HEK293 (cell line): ENCODE measurements around the gene SPP2.

Source experiments
- CTCF ChIA-PET: fragments of 350-600 bp; formaldehyde crosslinking; extraction: SDS; loops from one replicate; lab custom pipeline; 2021; ENCODE audit warnings: antibody characterized with exemption; lab: Yijun Ruan, JAX
- POLR2A ChIA-PET: fragments of 300-600 bp; formaldehyde crosslinking; extraction: SDS; loops from one replicate; lab custom pipeline; 2020; ENCODE audit warnings: antibody characterized with exemption, inconsistent platforms; lab: Yijun Ruan, JAX
- H3K27ac ChIP-seq: fragments of 200-500 bp; sonication (Bioruptor generic); 2 replicates; pipeline ENCODE4 v1.5.1; 2014; ENCODE audit warnings: low read depth, low read length, control low read depth, inconsistent platforms; ENCODE audit errors: extremely low read depth
- H3K36me3 ChIP-seq, 2 experiments: fragments of 200-500 bp in 1 of 2; sonication (Bioruptor generic) in 1 of 2; 1 replicate in 1 of 2; 2 replicates in 1 of 2; pipeline ENCODE4 v1.5.1; 2014 to 2017; ENCODE audit warnings: inconsistent platforms in 2 of 2, low read length in 2 of 2; ENCODE audit not compliant: control insufficient read depth in 2 of 2, insufficient read depth in 1 of 2
- H3K4me1 ChIP-seq: fragments of 200-500 bp; sonication (Bioruptor generic); 2 replicates; pipeline ENCODE4 v1.5.1; 2014; ENCODE audit warnings: mild to moderate bottlenecking, low read length, inconsistent platforms; ENCODE audit not compliant: control insufficient read depth, insufficient read depth
- H3K4me3 ChIP-seq: 2 replicates; pipeline ENCODE4 v1.5.1; 2011; ENCODE audit warnings: low read depth, mild to moderate bottlenecking, control low read depth, low read length, moderate library complexity
- H3K9me3 ChIP-seq: fragments of 200-500 bp; sonication (Bioruptor generic); 2 replicates; pipeline ENCODE4 v1.5.1; 2014; ENCODE audit warnings: low read depth, low read length, inconsistent platforms; ENCODE audit not compliant: control insufficient read depth, insufficient read depth
- GLI4 ChIP-seq: fragments of 450-650 bp; formaldehyde crosslinking; IDR thresholded peaks from 2 replicates; pipeline ENCODE4 v1.5.1; 2016; ENCODE audit warnings: missing biosample characterization, missing genetic modification characterization
- KLF8 ChIP-seq: fragments of 450-650 bp; formaldehyde crosslinking; IDR thresholded peaks from 2 replicates; pipeline ENCODE4 v1.5.1; 2016; ENCODE audit warnings: missing biosample characterization, missing genetic modification characterization
- RBAK ChIP-seq: fragments of 450-650 bp; formaldehyde crosslinking; IDR thresholded peaks from 2 replicates; pipeline ENCODE4 v1.5.1; 2016; ENCODE audit warnings: missing biosample characterization, missing genetic modification characterization
- REPIN1 ChIP-seq: fragments of 450-650 bp; formaldehyde crosslinking; IDR thresholded peaks from 2 replicates; pipeline ENCODE4 v1.5.1; 2017; ENCODE audit warnings: missing biosample characterization, missing genetic modification characterization, low read depth
- SP7 ChIP-seq: fragments of 450-650 bp; formaldehyde crosslinking; IDR thresholded peaks from 2 replicates; pipeline ENCODE4 v1.5.1; 2016; ENCODE audit warnings: missing biosample characterization, missing genetic modification characterization
- ZBTB17 ChIP-seq: fragments of 450-650 bp; formaldehyde crosslinking; IDR thresholded peaks from 2 replicates; pipeline ENCODE4 v1.5.1; 2016; ENCODE audit warnings: missing biosample characterization, missing genetic modification characterization
- ZBTB20 ChIP-seq: fragments of 450-650 bp; formaldehyde crosslinking; IDR thresholded peaks from 2 replicates; pipeline ENCODE4 v1.5.1; 2016; ENCODE audit warnings: missing biosample characterization, missing genetic modification characterization
- ZBTB21 ChIP-seq: fragments of 450-650 bp; formaldehyde crosslinking; IDR thresholded peaks from 2 replicates; pipeline ENCODE4 v1.5.1; 2017; ENCODE audit warnings: missing biosample characterization, missing genetic modification characterization
- ZBTB7A ChIP-seq: fragments of 450-650 bp; formaldehyde crosslinking; IDR thresholded peaks from 2 replicates; pipeline ENCODE4 v1.5.1; 2016; ENCODE audit warnings: low read depth, missing biosample characterization, missing genetic modification characterization
- ZIC2 ChIP-seq: fragments of 450-650 bp; formaldehyde crosslinking; IDR thresholded peaks from 2 replicates; pipeline ENCODE4 v1.5.1; 2016; ENCODE audit warnings: missing biosample characterization, missing genetic modification characterization
- ZNF138 ChIP-seq: fragments of 450-650 bp; formaldehyde crosslinking; IDR thresholded peaks from 2 replicates; pipeline ENCODE4 v1.5.1; 2016; ENCODE audit warnings: missing biosample characterization, missing genetic modification characterization, borderline replicate concordance
- ZNF140 ChIP-seq: fragments of 450-650 bp; formaldehyde crosslinking; IDR thresholded peaks from 2 replicates; pipeline ENCODE4 v1.5.1; 2016; ENCODE audit warnings: missing biosample characterization, missing genetic modification characterization
- ZNF248 ChIP-seq: fragments of 450-650 bp; formaldehyde crosslinking; IDR thresholded peaks from 2 replicates; pipeline ENCODE4 v1.5.1; 2017; ENCODE audit warnings: missing biosample characterization, missing genetic modification characterization
- ZNF274 ChIP-seq, 2 experiments: fragments of 200-500 bp in 1 of 2; fragments of 450-650 bp in 1 of 2; sonication (Bioruptor generic) in 1 of 2; formaldehyde crosslinking in 1 of 2; IDR thresholded peaks; 2 replicates each; pipeline versions ENCODE4 v1.5.1 to v1.6.1; 2014 to 2016; ENCODE audit warnings: borderline replicate concordance in 1 of 2, inconsistent platforms in 1 of 2, low read length in 1 of 2, missing biosample characterization in 1 of 2, missing genetic modification characterization in 1 of 2
- ZNF324 ChIP-seq: fragments of 450-650 bp; formaldehyde crosslinking; IDR thresholded peaks from 2 replicates; pipeline ENCODE4 v1.5.1; 2016; ENCODE audit warnings: missing biosample characterization, missing genetic modification characterization
- ZNF335 ChIP-seq: fragments of 450-650 bp; formaldehyde crosslinking; conservative IDR thresholded peaks from 2 replicates; pipeline ENCODE4 v1.5.1; 2016; ENCODE audit warnings: missing biosample characterization, missing genetic modification characterization
- ZNF473 ChIP-seq: fragments of 450-650 bp; formaldehyde crosslinking; IDR thresholded peaks from 2 replicates; pipeline ENCODE4 v1.5.1; 2017; ENCODE audit warnings: missing biosample characterization, missing genetic modification characterization
- ZNF48 ChIP-seq: fragments of 450-650 bp; formaldehyde crosslinking; IDR thresholded peaks from 2 replicates; pipeline ENCODE4 v1.5.1; 2016; ENCODE audit warnings: missing biosample characterization, missing genetic modification characterization
- ZNF514 ChIP-seq: fragments of 450-650 bp; formaldehyde crosslinking; IDR thresholded peaks from 2 replicates; pipeline ENCODE4 v1.5.1; 2016; ENCODE audit warnings: missing biosample characterization, missing genetic modification characterization
- ZNF791 ChIP-seq: fragments of 450-650 bp; formaldehyde crosslinking; IDR thresholded peaks from 2 replicates; pipeline ENCODE4 v1.5.1; 2016; ENCODE audit warnings: missing biosample characterization, missing genetic modification characterization
- ZNF837 ChIP-seq: fragments of 450-650 bp; formaldehyde crosslinking; IDR thresholded peaks from 2 replicates; pipeline ENCODE4 v1.5.1; 2016; ENCODE audit warnings: missing biosample characterization, missing genetic modification characterization
- TF ChIP-seq, protein P1 (sequence below): fragments of 450-650 bp; formaldehyde crosslinking; IDR thresholded peaks from 2 replicates; pipeline ENCODE4 v1.5.1; 2016; ENCODE audit warnings: missing biosample characterization, missing genetic modification characterization
- TF ChIP-seq, protein P2 (sequence below): fragments of 450-650 bp; formaldehyde crosslinking; IDR thresholded peaks from 2 replicates; pipeline ENCODE4 v1.5.1; 2016; ENCODE audit warnings: missing biosample characterization, missing genetic modification characterization
- TF ChIP-seq, protein P3 (sequence below): fragments of 450-650 bp; formaldehyde crosslinking; IDR thresholded peaks from 2 replicates; pipeline ENCODE4 v1.5.1; 2016; ENCODE audit warnings: missing biosample characterization, missing genetic modification characterization
- TF ChIP-seq, protein P4 (sequence below): fragments of 450-650 bp; formaldehyde crosslinking; IDR thresholded peaks from 2 replicates; pipeline ENCODE4 v1.5.1; 2016; ENCODE audit warnings: missing biosample characterization, missing genetic modification characterization
- TF ChIP-seq, protein P5 (sequence below): fragments of 450-650 bp; formaldehyde crosslinking; IDR thresholded peaks from 2 replicates; pipeline ENCODE4 v1.5.1; 2016; ENCODE audit warnings: missing biosample characterization, missing genetic modification characterization

Gene SPP2

DNA sequence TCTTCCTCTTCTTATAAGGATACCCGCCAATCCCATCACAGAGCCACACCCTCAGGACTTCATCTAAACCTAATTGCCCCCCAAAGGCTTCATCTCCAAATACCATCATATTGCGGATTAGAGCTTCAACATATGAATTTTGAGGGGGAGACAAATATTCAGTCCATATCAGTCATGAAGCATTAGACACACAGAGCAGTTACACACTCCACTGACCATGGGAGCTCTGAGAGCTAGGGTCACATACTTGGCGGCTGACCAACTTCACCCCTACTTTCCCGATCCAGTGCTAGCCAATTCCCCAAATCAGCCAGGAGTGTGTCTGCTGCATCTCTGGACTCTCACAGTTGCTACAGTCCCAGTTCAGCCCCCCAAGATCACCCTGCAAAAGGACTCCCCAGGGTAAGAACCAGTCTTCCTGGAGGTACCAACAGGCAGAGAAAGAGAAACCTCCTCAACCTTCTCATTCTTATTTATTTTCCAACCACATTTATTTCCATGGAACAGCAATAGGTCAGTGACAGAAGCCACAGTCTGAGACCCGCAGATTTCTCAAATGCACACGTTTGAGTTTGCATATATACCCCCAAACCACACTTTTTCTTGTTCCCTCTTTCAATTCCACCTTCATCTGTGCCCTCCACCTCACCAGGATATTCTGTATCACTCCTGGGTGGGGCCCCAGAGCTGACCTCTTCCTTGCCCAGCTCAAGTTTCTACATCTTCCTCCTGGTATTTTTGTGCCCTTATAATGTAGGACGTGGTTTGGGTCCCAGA is 33.3 kb downstream of the SPP2 start:
- ChIA-PET POLR2A (no interaction called here), CTCF (interaction anchor here (0.7 kb wide), 1 partner anchor 493 kb away, joined by 3 read pairs; no protein-coding TSS in a partner anchor)
- no peak overlapping the region for H3K27ac ChIP-seq
- H3K36me3 ChIP-seq, result no peaks in the 10 kb centered on the region
- H3K4me1 ChIP-seq, result no peaks in the 10 kb centered on the region
- no peak for TF ChIP-seq ZBTB21 (tag by site-specific recombination)
- TF ChIP-seq ZNF48, result no peak
- TF ChIP-seq, protein P1, sequence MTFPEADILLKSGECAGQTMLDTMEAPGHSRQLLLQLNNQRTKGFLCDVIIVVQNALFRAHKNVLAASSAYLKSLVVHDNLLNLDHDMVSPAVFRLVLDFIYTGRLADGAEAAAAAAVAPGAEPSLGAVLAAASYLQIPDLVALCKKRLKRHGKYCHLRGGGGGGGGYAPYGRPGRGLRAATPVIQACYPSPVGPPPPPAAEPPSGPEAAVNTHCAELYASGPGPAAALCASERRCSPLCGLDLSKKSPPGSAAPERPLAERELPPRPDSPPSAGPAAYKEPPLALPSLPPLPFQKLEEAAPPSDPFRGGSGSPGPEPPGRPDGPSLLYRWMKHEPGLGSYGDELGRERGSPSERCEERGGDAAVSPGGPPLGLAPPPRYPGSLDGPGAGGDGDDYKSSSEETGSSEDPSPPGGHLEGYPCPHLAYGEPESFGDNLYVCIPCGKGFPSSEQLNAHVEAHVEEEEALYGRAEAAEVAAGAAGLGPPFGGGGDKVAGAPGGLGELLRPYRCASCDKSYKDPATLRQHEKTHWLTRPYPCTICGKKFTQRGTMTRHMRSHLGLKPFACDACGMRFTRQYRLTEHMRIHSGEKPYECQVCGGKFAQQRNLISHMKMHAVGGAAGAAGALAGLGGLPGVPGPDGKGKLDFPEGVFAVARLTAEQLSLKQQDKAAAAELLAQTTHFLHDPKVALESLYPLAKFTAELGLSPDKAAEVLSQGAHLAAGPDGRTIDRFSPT (tag by site-specific recombination), result no peak
- TF ChIP-seq ZBTB17 (tag by site-specific recombination), result no peak
- no peak for TF ChIP-seq ZNF473 (tag by site-specific recombination)
- TF ChIP-seq, protein P2, sequence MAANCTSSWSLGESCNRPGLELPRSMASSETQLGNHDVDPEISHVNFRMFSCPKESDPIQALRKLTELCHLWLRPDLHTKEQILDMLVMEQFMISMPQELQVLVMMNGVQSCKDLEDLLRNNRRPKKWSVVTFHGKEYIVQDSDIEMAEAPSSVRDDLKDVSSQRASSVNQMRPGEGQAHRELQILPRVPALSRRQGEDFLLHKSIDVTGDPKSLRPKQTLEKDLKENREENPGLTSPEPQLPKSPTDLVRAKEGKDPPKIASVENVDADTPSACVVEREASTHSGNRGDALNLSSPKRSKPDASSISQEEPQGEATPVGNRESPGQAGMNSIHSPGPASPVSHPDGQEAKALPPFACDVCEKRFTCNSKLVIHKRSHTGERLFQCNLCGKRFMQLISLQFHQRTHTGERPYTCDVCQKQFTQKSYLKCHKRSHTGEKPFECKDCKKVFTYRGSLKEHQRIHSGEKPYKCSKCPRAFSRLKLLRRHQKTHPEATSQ (tag by site-specific recombination), result no peak
- no peak for TF ChIP-seq ZBTB20
- no peak for TF ChIP-seq ZNF248 (tag by site-specific recombination)
- no peak for TF ChIP-seq ZNF335 (tag by site-specific recombination)
- TF ChIP-seq, protein P3, sequence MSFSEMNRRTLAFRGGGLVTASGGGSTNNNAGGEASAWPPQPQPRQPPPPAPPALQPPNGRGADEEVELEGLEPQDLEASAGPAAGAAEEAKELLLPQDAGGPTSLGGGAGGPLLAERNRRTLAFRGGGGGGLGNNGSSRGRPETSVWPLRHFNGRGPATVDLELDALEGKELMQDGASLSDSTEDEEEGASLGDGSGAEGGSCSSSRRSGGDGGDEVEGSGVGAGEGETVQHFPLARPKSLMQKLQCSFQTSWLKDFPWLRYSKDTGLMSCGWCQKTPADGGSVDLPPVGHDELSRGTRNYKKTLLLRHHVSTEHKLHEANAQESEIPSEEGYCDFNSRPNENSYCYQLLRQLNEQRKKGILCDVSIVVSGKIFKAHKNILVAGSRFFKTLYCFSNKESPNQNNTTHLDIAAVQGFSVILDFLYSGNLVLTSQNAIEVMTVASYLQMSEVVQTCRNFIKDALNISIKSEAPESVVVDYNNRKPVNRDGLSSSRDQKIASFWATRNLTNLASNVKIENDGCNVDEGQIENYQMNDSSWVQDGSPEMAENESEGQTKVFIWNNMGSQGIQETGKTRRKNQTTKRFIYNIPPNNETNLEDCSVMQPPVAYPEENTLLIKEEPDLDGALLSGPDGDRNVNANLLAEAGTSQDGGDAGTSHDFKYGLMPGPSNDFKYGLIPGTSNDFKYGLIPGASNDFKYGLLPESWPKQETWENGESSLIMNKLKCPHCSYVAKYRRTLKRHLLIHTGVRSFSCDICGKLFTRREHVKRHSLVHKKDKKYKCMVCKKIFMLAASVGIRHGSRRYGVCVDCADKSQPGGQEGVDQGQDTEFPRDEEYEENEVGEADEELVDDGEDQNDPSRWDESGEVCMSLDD (tag by site-specific recombination), result no peak
- no peak for TF ChIP-seq REPIN1 (tag by site-specific recombination)
- no peak for TF ChIP-seq ZIC2 (tag by site-specific recombination)
- no peak for TF ChIP-seq SP7
- TF ChIP-seq KLF8 (tag by site-specific recombination), result no peak
- H3K9me3 ChIP-seq, result no peaks in the 10 kb centered on the region
- no peak overlapping the region for H3K4me3 ChIP-seq

DNA sequence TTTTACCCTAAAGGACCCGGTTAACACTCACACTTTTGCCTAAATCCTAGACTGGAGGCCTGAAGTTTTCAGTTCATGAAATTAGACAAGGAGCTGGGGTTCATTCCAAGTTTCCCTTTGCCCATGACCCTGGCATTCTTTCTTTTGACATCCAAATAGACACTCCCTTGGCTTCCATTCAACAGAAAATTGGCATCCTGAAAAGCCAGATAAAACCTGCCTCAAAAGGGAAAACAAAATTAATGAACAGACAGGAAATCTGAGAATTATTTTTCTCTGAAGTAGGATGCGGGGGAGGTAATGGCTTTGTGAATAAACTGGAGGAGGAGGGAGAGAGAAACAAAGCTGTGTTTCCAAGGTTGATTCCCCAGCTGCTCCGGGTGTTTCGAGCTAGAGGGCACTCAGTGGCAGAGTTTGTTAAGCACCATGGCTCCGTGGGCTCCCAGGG is 41.0 kb downstream of the SPP2 start:
- H3K9me3 ChIP-seq, result no peaks in the 10 kb centered on the region
- no peak overlapping the region for H3K27ac ChIP-seq
- CTCF ChIA-PET, result no interaction called here
- TF ChIP-seq ZNF140 (tag by site-specific recombination), result no peak
- TF ChIP-seq ZNF514 (tag by site-specific recombination), result no peak
- no peak for TF ChIP-seq ZNF837 (tag by site-specific recombination)
- no peak for TF ChIP-seq ZNF138 (tag by site-specific recombination)
- TF ChIP-seq ZNF324 (tag by site-specific recombination), result no peak
- TF ChIP-seq ZNF274 (IDR thresholded peaks at IDR 0.05; ENCODE audit: low read length), result no peak
- TF ChIP-seq ZNF274 (tag by site-specific recombination; IDR thresholded peaks at IDR 0.05; ENCODE audit: borderline replicate concordance), result no peak
- TF ChIP-seq, protein P4, sequence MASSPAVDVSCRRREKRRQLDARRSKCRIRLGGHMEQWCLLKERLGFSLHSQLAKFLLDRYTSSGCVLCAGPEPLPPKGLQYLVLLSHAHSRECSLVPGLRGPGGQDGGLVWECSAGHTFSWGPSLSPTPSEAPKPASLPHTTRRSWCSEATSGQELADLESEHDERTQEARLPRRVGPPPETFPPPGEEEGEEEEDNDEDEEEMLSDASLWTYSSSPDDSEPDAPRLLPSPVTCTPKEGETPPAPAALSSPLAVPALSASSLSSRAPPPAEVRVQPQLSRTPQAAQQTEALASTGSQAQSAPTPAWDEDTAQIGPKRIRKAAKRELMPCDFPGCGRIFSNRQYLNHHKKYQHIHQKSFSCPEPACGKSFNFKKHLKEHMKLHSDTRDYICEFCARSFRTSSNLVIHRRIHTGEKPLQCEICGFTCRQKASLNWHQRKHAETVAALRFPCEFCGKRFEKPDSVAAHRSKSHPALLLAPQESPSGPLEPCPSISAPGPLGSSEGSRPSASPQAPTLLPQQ (tag by site-specific recombination), result no peak
- TF ChIP-seq GLI4, result no peak
- TF ChIP-seq, protein P5, sequence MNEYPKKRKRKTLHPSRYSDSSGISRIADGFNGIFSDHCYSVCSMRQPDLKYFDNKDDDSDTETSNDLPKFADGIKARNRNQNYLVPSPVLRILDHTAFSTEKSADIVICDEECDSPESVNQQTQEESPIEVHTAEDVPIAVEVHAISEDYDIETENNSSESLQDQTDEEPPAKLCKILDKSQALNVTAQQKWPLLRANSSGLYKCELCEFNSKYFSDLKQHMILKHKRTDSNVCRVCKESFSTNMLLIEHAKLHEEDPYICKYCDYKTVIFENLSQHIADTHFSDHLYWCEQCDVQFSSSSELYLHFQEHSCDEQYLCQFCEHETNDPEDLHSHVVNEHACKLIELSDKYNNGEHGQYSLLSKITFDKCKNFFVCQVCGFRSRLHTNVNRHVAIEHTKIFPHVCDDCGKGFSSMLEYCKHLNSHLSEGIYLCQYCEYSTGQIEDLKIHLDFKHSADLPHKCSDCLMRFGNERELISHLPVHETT, result no peak
- TF ChIP-seq RBAK (tag by site-specific recombination), result no peak
- TF ChIP-seq ZBTB7A (tag by site-specific recombination), result no peak
- TF ChIP-seq ZNF791 (tag by site-specific recombination), result no peak
- POLR2A ChIA-PET, result no interaction called here
- no peaks in the 10 kb centered on the region for H3K4me1 ChIP-seq
- no peaks in the 10 kb centered on the region for H3K36me3 ChIP-seq
- no peak overlapping the region for H3K4me3 ChIP-seq
